ENCODE results near the gene TNFSF11. TPM values are rescaled to one million over a fixed set of nuclear protein-coding genes. Genes with fewer than 3 reads are reported as not detected.

TNFSF11 gene
- total RNA-seq, 4 donors from 2014 or later, result 0.37 TPM; not detected in 3

DNA sequence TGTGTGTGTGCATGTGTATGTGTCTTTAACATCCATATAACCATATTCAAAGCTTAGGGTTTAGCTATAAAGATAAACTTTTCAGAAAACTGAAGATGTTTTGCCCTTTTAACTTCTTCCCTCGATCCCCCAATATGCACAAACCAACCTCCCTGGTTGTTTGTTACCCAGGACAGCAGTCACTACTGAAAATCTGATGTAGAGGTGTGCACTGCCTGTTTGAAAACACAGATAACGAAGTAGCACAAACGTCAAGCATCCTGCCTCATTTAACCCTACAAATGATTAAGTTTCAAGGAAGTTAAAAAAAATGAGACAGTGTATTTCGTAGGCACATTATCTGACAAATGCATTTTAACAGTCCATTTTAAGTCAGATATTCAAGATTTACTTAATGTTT is 3.6 kb downstream of the TNFSF11 start:
- DNase-seq (ENCODE audit: low spot score) (no peak), ATAC-seq (ENCODE audit: low FRiP score) (no peak)
- TF ChIP-seq, protein P1, sequence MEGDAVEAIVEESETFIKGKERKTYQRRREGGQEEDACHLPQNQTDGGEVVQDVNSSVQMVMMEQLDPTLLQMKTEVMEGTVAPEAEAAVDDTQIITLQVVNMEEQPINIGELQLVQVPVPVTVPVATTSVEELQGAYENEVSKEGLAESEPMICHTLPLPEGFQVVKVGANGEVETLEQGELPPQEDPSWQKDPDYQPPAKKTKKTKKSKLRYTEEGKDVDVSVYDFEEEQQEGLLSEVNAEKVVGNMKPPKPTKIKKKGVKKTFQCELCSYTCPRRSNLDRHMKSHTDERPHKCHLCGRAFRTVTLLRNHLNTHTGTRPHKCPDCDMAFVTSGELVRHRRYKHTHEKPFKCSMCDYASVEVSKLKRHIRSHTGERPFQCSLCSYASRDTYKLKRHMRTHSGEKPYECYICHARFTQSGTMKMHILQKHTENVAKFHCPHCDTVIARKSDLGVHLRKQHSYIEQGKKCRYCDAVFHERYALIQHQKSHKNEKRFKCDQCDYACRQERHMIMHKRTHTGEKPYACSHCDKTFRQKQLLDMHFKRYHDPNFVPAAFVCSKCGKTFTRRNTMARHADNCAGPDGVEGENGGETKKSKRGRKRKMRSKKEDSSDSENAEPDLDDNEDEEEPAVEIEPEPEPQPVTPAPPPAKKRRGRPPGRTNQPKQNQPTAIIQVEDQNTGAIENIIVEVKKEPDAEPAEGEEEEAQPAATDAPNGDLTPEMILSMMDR (IDR thresholded peaks at IDR 0.05), result no peak

DNA sequence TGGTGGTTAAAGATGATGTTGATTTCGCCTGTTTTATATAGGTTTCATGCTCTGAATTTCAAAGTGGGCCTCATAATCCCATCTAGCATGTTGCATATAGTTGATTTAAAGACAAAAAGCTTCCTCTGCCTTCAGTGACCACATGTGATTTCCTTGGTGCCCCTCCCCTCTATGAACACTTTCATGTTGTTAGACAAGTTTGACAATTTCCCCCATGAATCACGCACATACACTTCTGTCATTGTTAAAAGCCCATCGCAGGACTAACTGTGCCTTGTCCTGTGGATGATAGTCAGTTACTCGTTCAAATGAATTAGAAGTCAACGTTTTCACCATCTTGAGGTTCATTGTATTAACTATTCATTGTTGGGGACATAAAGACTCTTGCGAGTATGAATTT is 6.7 kb downstream of the TNFSF11 start:
- TF ChIP-seq, protein P1 (IDR thresholded peaks at IDR 0.05), result no peak
- ATAC-seq (ENCODE audit: low FRiP score) (no peak), DNase-seq (ENCODE audit: low spot score) (no peak)

GRCh38 chr13:42581427-42581826 is 7.5 kb downstream of the TNFSF11 start:
- TF ChIP-seq, protein P1 (IDR thresholded peaks at IDR 0.05), result no peak
- ATAC-seq (ENCODE audit: low FRiP score), result no peak
- no peak for DNase-seq (ENCODE audit: low spot score)

DNA sequence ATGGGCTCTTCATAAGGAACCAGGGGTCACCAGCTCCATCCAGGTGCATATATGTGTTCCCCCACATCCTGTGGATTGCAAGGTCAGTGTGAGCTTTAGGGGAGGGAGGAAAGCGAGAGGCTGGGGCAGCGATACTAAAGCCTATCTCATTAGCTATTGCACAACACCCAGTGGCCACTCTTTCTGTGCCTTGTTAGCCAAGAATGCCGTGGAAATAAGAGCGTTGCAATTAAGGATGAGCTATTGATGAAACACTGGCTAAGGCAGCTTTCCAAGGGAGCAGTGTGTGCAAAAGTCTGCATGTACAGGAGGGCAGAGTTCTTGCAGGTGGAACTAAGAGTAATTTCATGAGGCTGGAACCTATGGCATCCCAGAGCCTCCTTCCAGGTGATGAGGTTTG is 17.6 kb downstream of the TNFSF11 start:
- TF ChIP-seq, protein P1 (IDR thresholded peaks at IDR 0.05), result no peak
- ATAC-seq (ENCODE audit: low FRiP score) (no peak), DNase-seq (ENCODE audit: low spot score) (no peak)

- TF ChIP-seq, protein P1 (IDR thresholded peaks at IDR 0.05), result no peak
- DNase-seq (ENCODE audit: low spot score), result no peak
- no peak for ATAC-seq (ENCODE audit: low FRiP score)
Measured at GRCh38 chr13:42592915-42593900, 19.3 kb downstream of the TNFSF11 start.

- ATAC-seq (ENCODE audit: low FRiP score) (peak; percentile 82), DNase-seq (ENCODE audit: low spot score) (no peak)
- TF ChIP-seq, protein P1 (IDR thresholded peaks at IDR 0.05), result peak in 1 of 3 donors; percentile 40
Measured at GRCh38 chr13:42594481-42595252, 20.7 kb downstream of the TNFSF11 start.
